Embryonic facial prominence (tissue), 1 donor: ENCODE data around the gene REEP2.
"Not testable (repeated sequence)": the region's sequence is repeated elsewhere in the genome, so short reads cannot be mapped to it uniquely, and the experiment has no call there.

Experiments used
- DNase-seq: peaks from one replicate; pipeline ENCODE4 v3.0.0-alpha.2; 2016; ENCODE audit errors: extremely low spot score

Gene REEP2

GRCh38 chr5:138466125-138466899, 27.5 kb downstream of the REEP2 start:
- no peak for DNase-seq

- no peak for DNase-seq
Observed at GRCh38 chr5:138466900-138467710, 28.2 kb downstream of the REEP2 start.

GRCh38 chr5:138467711-138468132, 28.9 kb downstream of the REEP2 start:
- no peak for DNase-seq

GRCh38 chr5:138468133-138468965, 29.5 kb downstream of the REEP2 start:
- DNase-seq: no peak

- no peak for DNase-seq
Observed at GRCh38 chr5:138468966-138469539, 30.2 kb downstream of the REEP2 start.

- peak; percentile 73 for DNase-seq
Observed at GRCh38 chr5:138469540-138470321, 30.9 kb downstream of the REEP2 start.

GRCh38 chr5:138470322-138471051, 31.6 kb downstream of the REEP2 start:
- no peak for DNase-seq

- DNase-seq: no peak
Observed at GRCh38 chr5:138471052-138471361, 32.1 kb downstream of the REEP2 start.

GRCh38 chr5:138472353-138472752, 33.5 kb downstream of the REEP2 start:
- no peak for DNase-seq

GRCh38 chr5:138473151-138473550, 34.3 kb downstream of the REEP2 start:
- DNase-seq: not testable (repeated sequence)

- no peak for DNase-seq
Observed at GRCh38 chr5:138476918-138477317, 38.1 kb downstream of the REEP2 start.

- no peak for DNase-seq
Observed at GRCh38 chr5:138482638-138483037, 43.8 kb downstream of the REEP2 start.

GRCh38 chr5:138488481-138488945, 49.7 kb downstream of the REEP2 start:
- no peak for DNase-seq

- DNase-seq: no peak
Observed at GRCh38 chr5:138489683-138490061, 50.8 kb downstream of the REEP2 start.

- DNase-seq: no peak
Observed at GRCh38 chr5:138490648-138491283, 51.9 kb downstream of the REEP2 start.

GRCh38 chr5:138491284-138491648, 52.4 kb downstream of the REEP2 start:
- no peak for DNase-seq

- DNase-seq: peak; percentile 83
Observed at GRCh38 chr5:138491669-138492559, 53.1 kb downstream of the REEP2 start.

GRCh38 chr5:138492560-138493045, 53.7 kb downstream of the REEP2 start:
- no peak for DNase-seq

- no peak for DNase-seq
Observed at GRCh38 chr5:138495351-138495750, 56.5 kb downstream of the REEP2 start.
